ENCODE measurements around the gene PPP3R1. TPM values are rescaled to one million over a fixed set of nuclear protein-coding genes. Genes with fewer than 3 reads are reported as not detected.

Gene PPP3R1
- total and polyA plus RNA-seq, 9 of the 15 experiments (the other 6 are each of a cell fraction or from before 2014, with no cell fraction given): 3.7 to 70.0 (median 24.8) TPM

- TF ChIP-seq RERE (CRISPR knock-in tag; IDR thresholded peaks at IDR 0.05; ENCODE audit: borderline replicate concordance): no peak
- TF ChIP-seq NR1H2 (CRISPR knock-in tag; IDR thresholded peaks at IDR 0.05): no peak
- 0 out of 2 replicates have a peak, but pooled peaks have one; percentile 26 for TF ChIP-seq ZNF395 (CRISPR knock-in tag; IDR thresholded peaks at IDR 0.05)
- no peak for TF ChIP-seq TAF15 (IDR thresholded peaks at IDR 0.05; ENCODE audit: low read depth, low read length)
- TF ChIP-seq SMAD2 (IDR thresholded peaks at IDR 0.05; ENCODE audit: low read depth, low read length): no peak
- no peak for TF ChIP-seq TRIM28 (IDR thresholded peaks at IDR 0.05)
- no peak for TF ChIP-seq NCOA2 (IDR thresholded peaks at IDR 0.05; ENCODE audit: partially characterized antibody in 2 of 2)
- no peak for TF ChIP-seq ZKSCAN1 (IDR thresholded peaks at IDR 0.05; ENCODE audit: low read depth, low read length)
- no peak for TF ChIP-seq PHTF2 (CRISPR knock-in tag; IDR thresholded peaks at IDR 0.05)
- no peak for TF ChIP-seq PYGO2 (tag; IDR thresholded peaks at IDR 0.05)
- peak in 1 of 2 experiments; percentile 56; a peak in 1 of 4 replicates for TF ChIP-seq MAZ (CRISPR knock-in tag; conservative IDR thresholded peaks at IDR 0.05 in 1 of 2, IDR thresholded peaks at IDR 0.05 in 1 of 2)
- no peak for TF ChIP-seq CBFA2T2 (conservative IDR thresholded peaks at IDR 0.05)
- TF ChIP-seq HNRNPK (IDR thresholded peaks at IDR 0.05; ENCODE audit: low read depth, low read length, poor library complexity, severe bottlenecking): no peak
- TF ChIP-seq ZNF384 (IDR thresholded peaks at IDR 0.05; ENCODE audit: low read depth, low read length): no peak
- TF ChIP-seq ZNF766 (CRISPR knock-in tag; conservative IDR thresholded peaks at IDR 0.05): peak; percentile 44
- peak; percentile 100 for TF ChIP-seq MAFK (IDR thresholded peaks at IDR 0.05; ENCODE audit: low read length)
- no peak for TF ChIP-seq E4F1 (CRISPR knock-in tag; IDR thresholded peaks at IDR 0.05; ENCODE audit: borderline replicate concordance)
Observed at GRCh38 chr2:68287580-68288441, 35.5 kb upstream of the PPP3R1 start (continued).

Data from K562 (cell line).